ENCODE results near the gene PACSIN2.
"Not testable (repeated sequence)": the region's sequence is repeated elsewhere in the genome, so short reads cannot be mapped to it uniquely, and the experiment has no call there.

The PACSIN2 gene

GRCh38 chr22:42922374-42923191 lies 92.4 kb downstream of the PACSIN2 start:
- no peak for DNase-seq

DNA sequence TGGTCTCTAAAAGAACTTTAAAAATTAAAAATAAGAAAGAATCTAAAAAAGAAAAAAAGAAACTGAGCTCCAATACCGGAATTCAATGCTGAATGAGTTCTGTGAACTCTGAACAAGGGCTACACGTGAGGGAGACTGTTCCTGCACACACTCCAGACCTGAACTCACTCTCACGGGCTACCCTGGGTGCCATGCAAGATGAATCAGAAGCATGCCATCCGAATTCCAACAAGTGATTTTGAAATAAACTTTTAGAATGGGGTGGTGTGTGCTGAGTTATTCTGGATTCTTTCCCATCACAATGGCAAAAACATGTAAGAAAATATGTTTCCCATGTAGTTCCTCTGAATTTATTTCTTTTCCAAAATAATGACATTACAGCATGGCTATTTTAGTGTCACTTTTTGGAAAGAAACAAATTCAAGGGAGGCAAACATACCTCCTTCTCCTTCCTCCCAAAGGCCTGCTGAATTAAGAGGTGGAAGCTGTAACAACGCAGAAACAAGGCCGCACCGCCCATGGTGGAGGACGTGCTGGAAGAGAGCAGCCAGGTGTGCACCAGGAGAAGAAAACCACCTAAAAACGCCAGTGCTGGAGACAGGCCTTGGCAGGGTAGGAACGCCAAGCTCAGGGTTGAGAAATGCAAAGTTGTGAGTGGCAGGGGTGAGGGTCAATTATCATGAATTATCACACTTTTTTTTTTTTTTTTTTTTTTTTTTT lies 94.7 kb downstream of the PACSIN2 start:
- no peak for DNase-seq

GRCh38 chr22:42919199-42919598 lies 95.8 kb downstream of the PACSIN2 start:
- no peak for DNase-seq

DNA sequence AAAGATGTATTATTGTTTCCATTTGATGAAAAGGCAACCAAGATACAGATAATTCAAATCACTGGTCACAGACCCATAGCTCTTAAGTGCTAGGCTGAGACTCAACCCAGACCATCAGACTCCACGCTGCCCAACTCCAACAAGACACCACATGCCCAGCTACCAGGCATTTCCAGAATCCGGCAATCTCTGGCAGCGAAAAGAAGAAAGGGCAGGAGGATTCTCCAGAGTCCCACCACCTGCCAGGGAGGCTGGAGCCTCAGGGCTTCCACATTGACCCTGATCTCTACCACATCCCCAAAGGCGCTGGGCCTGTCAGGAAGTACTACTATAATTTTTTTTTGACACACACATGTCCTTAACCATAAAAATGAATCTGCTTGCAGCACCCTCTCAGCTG lies 96.4 kb downstream of the PACSIN2 start:
- DNase-seq: no peak

GRCh38 chr22:42917358-42917757 lies 97.6 kb downstream of the PACSIN2 start:
- DNase-seq: not testable (repeated sequence)

DNA sequence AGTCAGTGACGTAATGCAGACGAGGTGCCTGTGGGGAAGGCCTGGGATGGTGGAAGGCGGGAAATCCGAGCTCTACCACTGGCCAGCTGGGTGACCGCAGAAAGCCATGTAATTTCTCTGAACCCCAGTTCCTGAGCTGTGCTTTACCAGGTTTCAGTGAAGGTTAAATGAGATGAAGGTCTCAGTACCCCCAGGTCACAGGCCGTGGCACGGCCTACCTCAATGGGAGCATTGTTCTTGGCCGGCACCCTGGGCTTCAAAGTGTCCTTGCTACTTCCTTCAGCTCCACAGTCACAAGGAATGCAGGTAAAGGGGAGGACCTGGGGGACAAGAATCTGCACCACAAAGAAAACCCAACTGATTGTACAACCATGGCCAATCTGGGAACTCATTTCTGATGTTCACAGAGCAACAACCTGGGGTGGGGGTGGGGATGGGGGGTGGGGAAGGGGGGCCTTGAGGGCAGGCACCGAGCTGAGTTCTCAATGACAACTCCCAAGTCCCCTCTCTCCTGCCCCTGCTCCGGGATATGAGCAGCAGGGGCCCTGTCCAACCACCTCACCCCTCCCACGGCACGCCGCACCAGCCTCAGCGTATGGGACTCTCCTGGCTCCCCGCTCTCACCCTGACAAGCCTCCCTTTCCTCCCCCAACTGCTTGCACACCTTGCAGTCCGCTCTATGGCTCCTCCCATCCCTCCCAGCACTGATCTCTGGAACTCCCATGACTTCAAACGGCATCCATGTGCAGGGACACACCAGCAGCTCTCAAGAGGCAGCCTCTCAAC lies 98.8 kb downstream of the PACSIN2 start:
- DNase-seq: no peak

DNA sequence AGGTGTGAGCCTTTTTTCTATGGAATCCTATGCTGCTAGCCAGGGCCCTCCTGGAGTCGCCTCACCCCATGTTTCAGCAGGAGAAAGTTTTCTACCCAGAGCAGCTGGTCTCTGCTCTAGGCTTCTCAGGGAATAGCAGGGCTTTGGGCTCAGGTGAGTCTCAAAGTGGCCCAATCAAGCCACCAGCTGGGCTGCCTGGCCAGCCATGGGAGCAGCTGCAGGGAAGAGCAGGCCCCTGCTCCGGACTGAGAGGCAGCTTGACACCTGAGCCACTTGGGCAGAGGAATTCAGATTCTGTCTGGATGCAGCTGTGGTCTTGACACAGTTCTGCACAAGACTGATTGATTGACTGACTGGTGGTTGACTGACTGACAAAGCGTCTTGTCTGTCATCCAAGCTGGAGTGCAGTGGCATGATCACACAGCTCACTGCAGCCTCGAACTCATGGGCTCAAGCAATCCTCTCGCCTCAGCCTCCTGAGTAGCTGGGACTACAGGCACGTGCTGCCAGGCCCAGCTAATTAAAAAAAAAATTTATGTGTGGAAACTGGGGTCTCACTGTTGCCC lies 100.4 kb downstream of the PACSIN2 start:
- no peak for DNase-seq

DNA sequence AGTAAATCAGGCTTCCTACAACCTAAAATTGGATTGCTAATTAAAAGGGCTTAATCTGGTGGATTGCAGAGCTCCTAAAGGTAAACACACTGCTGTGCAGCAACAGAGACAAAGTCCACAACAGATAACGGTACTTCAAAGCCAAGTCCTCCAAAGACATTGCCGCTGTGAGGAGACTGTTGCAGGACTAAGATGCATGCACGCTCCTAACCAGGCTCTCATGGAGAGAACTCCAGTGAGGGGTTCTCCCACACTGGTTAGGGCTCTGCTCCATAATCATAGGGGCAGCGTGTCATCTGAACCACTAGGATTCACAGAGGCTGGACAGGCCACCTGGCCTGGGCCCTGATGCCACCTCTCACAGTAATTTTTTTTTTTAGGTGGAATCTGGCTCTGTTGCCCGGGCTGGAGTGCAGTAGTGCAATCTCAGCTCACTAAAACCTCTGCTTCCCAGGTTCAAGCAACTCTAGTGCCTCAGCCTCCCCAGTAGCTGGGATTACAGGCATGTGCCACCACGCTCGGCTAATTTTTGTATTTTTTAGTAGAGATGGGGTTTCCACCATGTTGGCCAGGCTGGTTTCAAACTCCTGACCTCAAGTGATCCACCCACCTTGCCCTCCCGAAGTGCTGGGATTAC lies 101.0 kb downstream of the PACSIN2 start:
- DNase-seq: no peak

DNA sequence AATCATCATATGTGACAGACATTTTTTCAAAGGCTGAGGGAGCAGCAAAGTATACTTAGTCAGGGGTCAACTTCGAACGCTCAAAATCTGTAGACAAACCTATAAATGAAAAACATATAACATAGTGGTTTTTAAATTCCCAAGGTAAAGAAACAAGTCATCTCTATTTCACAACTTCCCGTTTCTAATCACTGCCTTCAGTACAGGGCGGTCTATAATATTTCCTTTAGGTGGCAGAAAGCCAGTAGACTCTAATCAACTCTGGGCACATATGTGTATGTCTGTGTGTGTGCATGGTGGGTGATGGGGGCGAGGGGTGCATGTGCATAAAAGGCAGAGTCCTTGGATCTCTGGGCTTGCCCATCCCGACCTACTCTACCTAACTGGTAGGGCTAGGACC lies 102.9 kb downstream of the PACSIN2 start:
- no peak for DNase-seq

DNA sequence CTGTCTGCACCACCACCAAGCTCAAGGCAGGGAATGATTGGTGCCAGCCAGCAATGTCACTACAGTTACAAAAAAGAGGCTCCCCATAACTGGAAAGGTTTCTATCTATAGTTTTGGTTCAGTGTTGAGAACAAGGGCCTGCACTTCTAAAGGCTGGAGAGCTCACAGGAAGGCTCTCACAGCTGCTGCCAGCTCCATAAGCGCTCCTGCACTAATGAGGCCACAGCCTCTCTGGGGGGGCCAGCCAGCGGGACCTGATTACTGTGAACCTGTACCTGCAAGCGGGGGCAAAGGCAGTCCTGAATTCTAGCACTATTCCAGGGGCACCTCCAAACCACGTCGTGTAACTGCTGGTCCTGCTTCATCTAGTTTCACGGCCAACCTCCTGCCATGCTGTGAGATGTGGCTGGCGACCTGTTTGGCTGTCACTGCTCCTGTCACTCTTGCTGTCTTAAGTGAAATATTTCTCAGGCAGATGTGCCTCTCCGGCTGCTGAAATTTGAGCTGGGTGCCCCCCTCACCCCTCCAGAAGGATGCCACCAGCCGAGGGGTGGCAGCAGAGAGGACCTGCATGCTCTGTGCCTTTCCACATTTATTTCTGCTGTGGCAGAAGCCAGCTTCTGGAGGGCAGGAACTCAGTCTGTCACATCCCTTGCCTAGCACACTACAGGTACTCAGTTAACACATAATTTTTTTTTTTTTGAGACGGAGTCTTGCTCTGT lies 104.6 kb downstream of the PACSIN2 start:
- no peak for DNase-seq

- DNase-seq: no peak
These were observed 105.4 kb downstream of the PACSIN2 start for GRCh38 chr22:42909363-42910058.

DNA sequence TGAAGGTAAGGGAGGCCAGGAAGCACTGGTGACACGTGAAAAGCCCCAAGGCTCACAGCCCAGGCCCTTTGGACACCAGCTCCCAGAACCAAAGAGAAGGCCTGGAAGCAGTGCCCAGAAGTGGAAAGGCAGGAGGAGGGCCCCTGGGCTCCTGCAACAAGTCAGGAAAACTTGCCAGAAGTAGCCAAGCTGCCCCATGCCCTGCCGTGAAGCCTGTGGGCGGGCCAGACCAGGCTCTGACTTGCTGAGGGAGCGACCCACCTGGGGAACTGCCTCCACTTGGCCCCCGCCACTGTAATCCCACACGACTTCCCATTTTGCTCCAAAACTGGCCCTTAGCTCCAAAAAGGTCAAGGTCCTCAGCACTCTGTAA lies 106.6 kb downstream of the PACSIN2 start:
- DNase-seq: no peak

DNA sequence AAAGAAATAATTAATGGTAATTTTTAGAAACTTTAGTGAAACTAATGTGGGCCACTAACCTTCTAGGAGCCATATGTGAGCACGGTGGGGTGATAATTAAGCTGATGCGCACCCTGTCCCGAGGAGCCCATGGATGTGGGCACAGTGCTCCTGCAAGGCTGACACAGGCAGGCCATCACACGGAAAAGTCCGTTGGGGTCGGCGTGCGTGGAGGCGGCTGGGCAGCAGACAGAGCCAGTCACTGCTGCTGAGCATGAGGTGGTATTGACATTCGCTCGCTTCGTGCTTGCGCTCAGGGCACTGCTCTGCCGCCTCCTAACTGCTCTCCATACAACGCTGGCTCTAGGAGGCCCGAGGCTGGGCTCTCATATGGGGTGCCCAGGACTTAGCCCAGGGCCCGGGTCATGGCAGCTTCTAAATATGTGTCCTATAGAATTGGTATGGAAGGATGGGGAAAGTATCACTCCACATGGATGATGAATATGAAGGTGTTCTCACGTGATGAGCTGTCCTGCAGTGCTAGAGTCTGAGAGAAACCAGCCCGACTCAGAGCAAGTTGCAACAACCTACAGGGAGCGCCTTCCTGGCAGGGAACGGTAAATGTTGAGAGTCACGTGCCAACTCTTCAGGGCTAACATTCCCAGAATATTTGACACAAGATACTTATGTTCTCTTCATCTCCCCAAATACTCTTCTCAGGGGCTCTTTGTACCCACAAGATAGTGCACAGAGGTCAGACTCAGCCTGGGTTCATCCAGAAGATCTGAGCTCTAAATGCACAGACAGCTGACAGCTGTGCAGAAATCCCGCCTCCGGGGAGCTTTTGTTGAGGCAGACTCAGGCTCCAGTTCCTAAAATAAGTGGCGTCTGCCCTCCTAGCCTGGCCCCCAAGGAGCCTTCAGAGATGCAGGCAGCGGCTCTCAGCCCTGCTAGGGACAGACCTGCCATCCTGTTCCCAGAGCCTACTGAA lies 107.3 kb downstream of the PACSIN2 start:
- no peak for DNase-seq

- DNase-seq: no peak
These were observed 108.2 kb downstream of the PACSIN2 start for GRCh38 chr22:42906605-42907348.

DNA sequence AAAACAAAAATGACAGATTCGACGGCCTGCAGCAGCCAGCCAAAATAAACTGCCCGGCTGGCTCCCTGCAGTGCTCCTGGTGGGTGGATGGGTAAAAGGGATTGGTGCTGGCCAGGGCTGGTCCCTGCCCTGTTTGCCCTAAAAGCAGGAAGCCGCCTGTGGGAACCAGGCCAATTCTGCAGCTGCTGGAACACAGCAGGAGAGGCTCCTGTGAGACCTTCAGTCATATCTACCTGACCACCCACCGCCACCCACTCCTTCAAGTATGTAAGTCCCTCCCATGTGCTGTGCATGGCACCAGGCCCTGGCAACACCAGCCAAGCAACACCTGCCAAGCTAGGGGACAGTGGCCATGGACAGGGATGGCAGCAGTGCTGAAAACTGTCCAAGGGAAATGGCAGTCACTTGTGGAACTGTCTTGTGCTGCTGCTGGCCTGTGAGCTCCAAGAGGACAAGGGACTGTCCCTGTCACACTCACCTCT lies 109.2 kb downstream of the PACSIN2 start:
- DNase-seq: no peak

GRCh38 chr22:42905217-42905616 lies 109.7 kb downstream of the PACSIN2 start:
- no peak for DNase-seq

DNA sequence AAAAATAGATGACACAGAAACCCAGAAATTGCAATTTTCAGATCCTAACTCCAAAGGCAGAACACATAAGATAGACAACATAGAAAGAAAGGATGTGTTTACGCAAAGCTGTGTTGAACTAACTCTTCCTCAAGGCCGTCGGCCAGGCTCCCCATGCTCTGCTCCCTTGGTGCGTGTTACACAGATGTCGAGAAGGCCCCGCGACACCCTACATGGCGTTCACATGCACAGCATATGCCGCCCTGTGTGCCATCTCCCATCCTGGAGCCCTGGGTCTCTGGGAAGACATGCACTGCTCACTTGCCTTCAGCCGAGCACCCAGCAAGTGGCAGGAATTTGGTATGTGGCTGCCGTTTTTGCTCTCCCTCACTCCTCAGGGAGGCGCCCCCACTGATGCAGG lies 110.9 kb downstream of the PACSIN2 start:
- no peak for DNase-seq

GRCh38 chr22:42902875-42903510 lies 112.0 kb downstream of the PACSIN2 start:
- no peak for DNase-seq

Measured in CD4-positive, alpha-beta T cell treated with Interferon alpha-2 for 1 hour (primary cell).